H9 (cell line): ENCODE results near the gene FBXO22. TPM values are rescaled to one million over a fixed set of nuclear protein-coding genes. Genes with fewer than 3 reads are reported as not detected.

ENCODE experiments used
- DNase-seq: peaks from one replicate; pipeline ENCODE4 v3.0.0-alpha.2; 2017
- H2AFZ ChIP-seq: one replicate; pipeline ENCODE4 v1.6.1; 2013; ENCODE audit warnings: mild to moderate bottlenecking, low read length, control low read depth, moderate library complexity
- H2AK5ac ChIP-seq: 2 replicates; pipeline ENCODE4 v1.6.1; 2013; ENCODE audit warnings: low read length, control low read depth, mixed read lengths; ENCODE audit not compliant: insufficient read length
- H2BK120ac ChIP-seq: one replicate; pipeline ENCODE4 v1.6.1; 2013; ENCODE audit warnings: low read depth, mild to moderate bottlenecking, low read length, control low read depth, inconsistent platforms; ENCODE audit not compliant: poor library complexity, severe bottlenecking
- H2BK12ac ChIP-seq: 2 replicates; pipeline ENCODE4 v1.6.1; 2013; ENCODE audit warnings: low read length, control low read depth, mixed read lengths, low read depth; ENCODE audit not compliant: insufficient read length
- H2BK15ac ChIP-seq: 2 replicates; pipeline ENCODE4 v1.6.1; 2013; ENCODE audit warnings: low read depth, low read length, control low read depth
- H2BK20ac ChIP-seq: one replicate; pipeline ENCODE4 v1.6.1; 2013; ENCODE audit warnings: low read depth, mild to moderate bottlenecking, low read length, control low read depth, inconsistent platforms; ENCODE audit not compliant: poor library complexity, severe bottlenecking
- H2BK5ac ChIP-seq: 2 replicates; pipeline ENCODE4 v1.6.1; 2013; ENCODE audit warnings: low read length, control low read depth, mixed read lengths; ENCODE audit not compliant: insufficient read length
- H3K14ac ChIP-seq: 2 replicates; pipeline ENCODE4 v1.6.1; 2013; ENCODE audit warnings: low read length, control low read depth; ENCODE audit not compliant: insufficient read depth
- H3K18ac ChIP-seq: 2 replicates; pipeline ENCODE4 v1.6.1; 2013; ENCODE audit warnings: low read depth, mild to moderate bottlenecking, mixed read lengths, low read length, control low read depth; ENCODE audit not compliant: insufficient read length
- H3K23ac ChIP-seq: 2 replicates; pipeline ENCODE4 v1.6.1; 2013; ENCODE audit warnings: low read length, control low read depth, mixed read lengths, low read depth; ENCODE audit not compliant: insufficient read length
- H3K23me2 ChIP-seq: 2 replicates; pipeline ENCODE4 v1.6.1; 2013; ENCODE audit warnings: low read depth, mild to moderate bottlenecking, mixed read lengths, low read length, control low read depth; ENCODE audit not compliant: insufficient read length, poor library complexity, severe bottlenecking
- H3K27ac ChIP-seq: 2 replicates; pipeline ENCODE4 v1.5.1; 2013; ENCODE audit warnings: low read length, control low read depth, mixed read lengths, low read depth; ENCODE audit not compliant: insufficient read length
- H3K27me3 ChIP-seq: 2 replicates; pipeline ENCODE4 v1.6.1; 2013; ENCODE audit warnings: low read length, control low read depth, inconsistent platforms; ENCODE audit not compliant: insufficient read depth
- H3K4ac ChIP-seq: 2 replicates; pipeline ENCODE4 v1.6.1; 2013; ENCODE audit warnings: low read depth, mild to moderate bottlenecking, control low read depth, inconsistent platforms, low read length, moderate library complexity
- H3K4me1 ChIP-seq: 2 replicates; pipeline ENCODE4 v1.6.1; 2013; ENCODE audit warnings: low read length, control low read depth, inconsistent platforms; ENCODE audit not compliant: insufficient read depth
- H3K4me2 ChIP-seq: 2 replicates; pipeline ENCODE4 v1.6.1; 2013; ENCODE audit warnings: low read length, control low read depth, mixed read lengths; ENCODE audit not compliant: insufficient read length, insufficient read depth
- H3K56ac ChIP-seq: 2 replicates; pipeline ENCODE4 v1.6.1; 2013; ENCODE audit warnings: low read depth, mild to moderate bottlenecking, mixed read lengths, low read length, control low read depth; ENCODE audit not compliant: insufficient read length
- H3K79me1 ChIP-seq: 2 replicates; pipeline ENCODE4 v1.6.1; 2013; ENCODE audit warnings: low read depth, mild to moderate bottlenecking, moderate library complexity, low read length, control low read depth, inconsistent platforms; ENCODE audit not compliant: insufficient read depth, poor library complexity, severe bottlenecking
- H3K79me2 ChIP-seq: 2 replicates; pipeline ENCODE4 v1.6.1; 2013; ENCODE audit warnings: low read length, control low read depth, inconsistent platforms; ENCODE audit not compliant: insufficient read depth
- H3K9ac ChIP-seq: 2 replicates; pipeline ENCODE4 v1.6.1; 2013; ENCODE audit warnings: low read length, control low read depth, mixed read lengths; ENCODE audit not compliant: insufficient read length; ENCODE audit errors: extremely low read depth
- H3K9me3 ChIP-seq: one replicate; pipeline ENCODE4 v1.6.1; 2013; ENCODE audit warnings: low read depth, low read length, inconsistent platforms; ENCODE audit not compliant: control insufficient read depth
- H3T11ph ChIP-seq: one replicate; pipeline ENCODE4 v1.6.1; 2013; ENCODE audit warnings: mild to moderate bottlenecking, low read length, control low read depth, inconsistent platforms
- H4K20me1 ChIP-seq: one replicate; pipeline ENCODE4 v1.6.1; 2013; ENCODE audit not compliant: control insufficient read depth, insufficient read length, insufficient read depth
- H4K5ac ChIP-seq: 2 replicates; pipeline ENCODE4 v1.6.1; 2013; ENCODE audit warnings: low read depth, mild to moderate bottlenecking, mixed read lengths, low read length, control low read depth; ENCODE audit not compliant: insufficient read length
- H4K8ac ChIP-seq: replicated peaks from 2 replicates; pipeline ENCODE4 v1.6.1; 2013; ENCODE audit warnings: low read length, control low read depth, mixed read lengths, low read depth; ENCODE audit not compliant: insufficient read length
- H4K91ac ChIP-seq: 2 replicates; pipeline ENCODE4 v1.6.1; 2013; ENCODE audit warnings: low read depth, mild to moderate bottlenecking, moderate library complexity, mixed read lengths, low read length, control low read depth; ENCODE audit not compliant: insufficient read length
- H3K27ac Mint-ChIP-seq, 3 experiments: 2 replicates in 2 of 3; 3 replicates in 1 of 3; pipeline ENCODE4 v1.8.0; 2020 to 2021; ENCODE audit warnings: mixed read lengths in 3 of 3, mild to moderate bottlenecking in 1 of 3, moderate library complexity in 1 of 3
- H3K27me3 Mint-ChIP-seq: 2 replicates; pipeline ENCODE4 v1.8.0; 2021; ENCODE audit warnings: low read depth, mild to moderate bottlenecking, moderate library complexity, mixed read lengths
- H3K36me3 Mint-ChIP-seq, 3 experiments: 2 replicates in 2 of 3; 3 replicates in 1 of 3; pipeline ENCODE4 v1.8.0; 2020 to 2021; ENCODE audit warnings: low read depth in 3 of 3, mixed read lengths in 3 of 3; ENCODE audit not compliant: insufficient read depth in 1 of 3
- H3K4me1 Mint-ChIP-seq, 2 experiments: 2 replicates each; pipeline ENCODE4 v1.8.0; 2020; ENCODE audit warnings: mixed read lengths in 2 of 2
- H3K4me3 Mint-ChIP-seq, 2 experiments: 2 replicates in 1 of 2; 3 replicates in 1 of 2; pipeline ENCODE4 v1.8.0; 2020 to 2021; ENCODE audit warnings: mild to moderate bottlenecking in 2 of 2, mixed read lengths in 2 of 2, moderate library complexity in 1 of 2
- H3K9me3 Mint-ChIP-seq, 2 experiments: 2 replicates in 1 of 2; 3 replicates in 1 of 2; pipeline ENCODE4 v1.8.0; 2020; ENCODE audit warnings: mild to moderate bottlenecking in 2 of 2, mixed read lengths in 2 of 2, moderate library complexity in 1 of 2
- CTCF ChIP-seq: fragments of 200-600 bp; sonication (generic); conservative IDR thresholded peaks from 3 replicates; pipeline ENCODE4 v1.8.0; 2021; ENCODE audit warnings: antibody characterized with exemption, mild to moderate bottlenecking
- WGBS: extraction: QIAGEN DNeasy Blood & Tissue Kit; methylation state at CpG from one replicate; pipeline ENCODE4 v1.1.7; 2013; ENCODE audit warnings: missing lambda C conversion rate, low lambda C conversion rate, mixed read lengths; ENCODE audit not compliant: insufficient read length; ENCODE audit errors: extremely low coverage; 5-methylcytosine and 5-hydroxymethylcytosine counted together
- total RNA-seq: library from RNA; stranded (reverse); gene quantifications from 2 replicates; pipeline ENCODE4 v1.2.1, GENCODE V29; 2021

FBXO22 gene
- total RNA-seq, 1 experiment from 2014 or later = 59.9 TPM

GRCh38 chr15:75902129-75902557 is 1.5 kb upstream of the FBXO22 start:
- WGBS = no CpG with 5 or more reads among the region's 8 CpGs
- Mint-ChIP-seq H3K36me3 (peaks cover 19 to 32% (median 30%) of the 10 kb centered on the region in 3 experiments), H3K27ac (peak overlapping the region; percentile 91 to 99 (median 98)), H3K9me3 (no peaks in the 10 kb centered on the region), H3K4me1 (peaks cover 34 to 36% of the 10 kb centered on the region in 2 experiments), H3K4me3 (peak overlapping the region; percentile 46 to 73), H3K27me3 (no peaks in the 10 kb centered on the region; the same call in 1 of the 2 replicates)
- Histone ChIP-seq H4K5ac (no peak overlapping the region), H3K79me2 (peaks cover 9% of the 10 kb centered on the region; the same call in 1 of the 2 replicates), H2BK5ac (no peak overlapping the region), H2BK20ac (no peak overlapping the region), H2AK5ac (no peak overlapping the region), H3T11ph (no peak overlapping the region), H2BK12ac (no peak overlapping the region), H2BK120ac (no peak overlapping the region), H3K27me3 (no peaks in the 10 kb centered on the region), H3K23me2 (peaks cover 3% of the 10 kb centered on the region), H3K4me2 (peak overlapping the region; percentile 86), H3K4me1 (peaks cover 2% of the 10 kb centered on the region), H3K4ac (no peak overlapping the region), H2BK15ac (no peak overlapping the region), H3K14ac (no peak overlapping the region), H4K91ac (no peak overlapping the region), H4K8ac (no peak overlapping the region), H3K9me3 (no peaks in the 10 kb centered on the region), H2AFZ (no peak overlapping the region), H3K18ac (no peak overlapping the region), H4K20me1 (no peaks in the 10 kb centered on the region), H3K27ac (peak overlapping the region; percentile 36), H3K56ac (no peak overlapping the region), H3K79me1 (peaks cover 5% of the 10 kb centered on the region), H3K9ac (peak overlapping the region; percentile 10), H3K23ac (no peak overlapping the region)
- DNase-seq = peak; percentile 90
- no peak for TF ChIP-seq CTCF
